ENCODE data around the gene NSG1.

GRCh38 chr4:4397441-4397819 is 10.5 kb downstream of the NSG1 start:
- TF ChIP-seq, protein P1, sequence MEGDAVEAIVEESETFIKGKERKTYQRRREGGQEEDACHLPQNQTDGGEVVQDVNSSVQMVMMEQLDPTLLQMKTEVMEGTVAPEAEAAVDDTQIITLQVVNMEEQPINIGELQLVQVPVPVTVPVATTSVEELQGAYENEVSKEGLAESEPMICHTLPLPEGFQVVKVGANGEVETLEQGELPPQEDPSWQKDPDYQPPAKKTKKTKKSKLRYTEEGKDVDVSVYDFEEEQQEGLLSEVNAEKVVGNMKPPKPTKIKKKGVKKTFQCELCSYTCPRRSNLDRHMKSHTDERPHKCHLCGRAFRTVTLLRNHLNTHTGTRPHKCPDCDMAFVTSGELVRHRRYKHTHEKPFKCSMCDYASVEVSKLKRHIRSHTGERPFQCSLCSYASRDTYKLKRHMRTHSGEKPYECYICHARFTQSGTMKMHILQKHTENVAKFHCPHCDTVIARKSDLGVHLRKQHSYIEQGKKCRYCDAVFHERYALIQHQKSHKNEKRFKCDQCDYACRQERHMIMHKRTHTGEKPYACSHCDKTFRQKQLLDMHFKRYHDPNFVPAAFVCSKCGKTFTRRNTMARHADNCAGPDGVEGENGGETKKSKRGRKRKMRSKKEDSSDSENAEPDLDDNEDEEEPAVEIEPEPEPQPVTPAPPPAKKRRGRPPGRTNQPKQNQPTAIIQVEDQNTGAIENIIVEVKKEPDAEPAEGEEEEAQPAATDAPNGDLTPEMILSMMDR (IDR thresholded peaks at IDR 0.05), result no peak
- no peak for TF ChIP-seq POLR2A (IDR thresholded peaks at IDR 0.05)
